PFSK-1 (cell line): ENCODE measurements around the gene FAXC.

Experiments
- FOXP2 ChIP-seq: optimal IDR thresholded peaks from 2 replicates; pipeline ENCODE3; 2011; ENCODE audit warnings: borderline replicate concordance, control low read depth, inconsistent platforms; ENCODE audit not compliant: insufficient read depth; ENCODE audit errors: extremely low read length, extremely low read depth
- POLR2AphosphoS5 ChIP-seq: IDR thresholded peaks from 2 replicates; pipeline ENCODE4 v1.6.1; 2012; ENCODE audit warnings: low read depth, mild to moderate bottlenecking, control low read depth, low read length, moderate library complexity
- REST ChIP-seq, 2 experiments: IDR thresholded peaks; 2 replicates each; pipeline versions ENCODE4 v1.6.1 to v1.8.0; 2011 to 2012; ENCODE audit warnings: low read depth in 2 of 2, low read length in 2 of 2, control low read depth in 1 of 2, inconsistent platforms in 1 of 2, mild to moderate bottlenecking in 1 of 2, moderate library complexity in 1 of 2; ENCODE audit not compliant: insufficient read depth in 1 of 2
- SIN3A ChIP-seq: IDR thresholded peaks from 2 replicates; pipeline ENCODE4 v1.6.1; 2012; ENCODE audit warnings: mild to moderate bottlenecking, low read length, moderate library complexity, borderline replicate concordance; ENCODE audit not compliant: insufficient read depth
- TAF1 ChIP-seq: IDR thresholded peaks from 2 replicates; pipeline ENCODE4 v1.6.1; 2012; ENCODE audit warnings: low read length, control low read depth, borderline replicate concordance; ENCODE audit not compliant: insufficient read depth

Gene FAXC

GRCh38 chr6:99345164-99345563 is 4.3 kb downstream of the FAXC start:
- TF ChIP-seq FOXP2 = no peak
- TF ChIP-seq TAF1 = no peak
- no peak for TF ChIP-seq POLR2AphosphoS5
- TF ChIP-seq REST (IDR thresholded peaks at IDR 0.05; ENCODE audit: insufficient read depth in 1 of 2, low read depth in 2 of 2, low read length in 2 of 2) = no peak
- TF ChIP-seq SIN3A = no peak

- TF ChIP-seq REST (IDR thresholded peaks at IDR 0.05; ENCODE audit: insufficient read depth in 1 of 2, low read depth in 2 of 2, low read length in 2 of 2) (no peak), TAF1 (no peak), SIN3A (no peak), POLR2AphosphoS5 (no peak), FOXP2 (no peak)
Measured at GRCh38 chr6:99344289-99344688, 5.2 kb downstream of the FAXC start.

GRCh38 chr6:99341862-99342455 is 7.5 kb downstream of the FAXC start:
- TF ChIP-seq SIN3A (no peak), REST (IDR thresholded peaks at IDR 0.05; ENCODE audit: insufficient read depth in 1 of 2, low read depth in 2 of 2, low read length in 2 of 2) (no peak), TAF1 (no peak), FOXP2 (no peak), POLR2AphosphoS5 (no peak)

- TF ChIP-seq TAF1 = no peak
- TF ChIP-seq POLR2AphosphoS5 = no peak
- no peak for TF ChIP-seq REST (IDR thresholded peaks at IDR 0.05; ENCODE audit: insufficient read depth in 1 of 2, low read depth in 2 of 2, low read length in 2 of 2)
- no peak for TF ChIP-seq SIN3A
- TF ChIP-seq FOXP2 = no peak
Measured at GRCh38 chr6:99338188-99338587, 11.3 kb downstream of the FAXC start.

GRCh38 chr6:99334526-99335127 is 14.8 kb downstream of the FAXC start:
- TF ChIP-seq TAF1 (no peak), POLR2AphosphoS5 (no peak), FOXP2 (no peak), REST (IDR thresholded peaks at IDR 0.05; ENCODE audit: insufficient read depth in 1 of 2, low read depth in 2 of 2, low read length in 2 of 2) (no peak), SIN3A (no peak)
